ENCODE results near the gene ZSCAN18.
"Not testable (repeated sequence)": the region's sequence is repeated elsewhere in the genome, so short reads cannot be mapped to it uniquely, and the experiment has no call there.

The ZSCAN18 gene, protein sequence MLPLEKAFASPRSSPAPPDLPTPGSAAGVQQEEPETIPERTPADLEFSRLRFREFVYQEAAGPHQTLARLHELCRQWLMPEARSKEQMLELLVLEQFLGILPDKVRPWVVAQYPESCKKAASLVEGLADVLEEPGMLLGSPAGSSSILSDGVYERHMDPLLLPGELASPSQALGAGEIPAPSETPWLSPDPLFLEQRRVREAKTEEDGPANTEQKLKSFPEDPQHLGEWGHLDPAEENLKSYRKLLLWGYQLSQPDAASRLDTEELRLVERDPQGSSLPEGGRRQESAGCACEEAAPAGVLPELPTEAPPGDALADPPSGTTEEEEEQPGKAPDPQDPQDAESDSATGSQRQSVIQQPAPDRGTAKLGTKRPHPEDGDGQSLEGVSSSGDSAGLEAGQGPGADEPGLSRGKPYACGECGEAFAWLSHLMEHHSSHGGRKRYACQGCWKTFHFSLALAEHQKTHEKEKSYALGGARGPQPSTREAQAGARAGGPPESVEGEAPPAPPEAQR

DNA sequence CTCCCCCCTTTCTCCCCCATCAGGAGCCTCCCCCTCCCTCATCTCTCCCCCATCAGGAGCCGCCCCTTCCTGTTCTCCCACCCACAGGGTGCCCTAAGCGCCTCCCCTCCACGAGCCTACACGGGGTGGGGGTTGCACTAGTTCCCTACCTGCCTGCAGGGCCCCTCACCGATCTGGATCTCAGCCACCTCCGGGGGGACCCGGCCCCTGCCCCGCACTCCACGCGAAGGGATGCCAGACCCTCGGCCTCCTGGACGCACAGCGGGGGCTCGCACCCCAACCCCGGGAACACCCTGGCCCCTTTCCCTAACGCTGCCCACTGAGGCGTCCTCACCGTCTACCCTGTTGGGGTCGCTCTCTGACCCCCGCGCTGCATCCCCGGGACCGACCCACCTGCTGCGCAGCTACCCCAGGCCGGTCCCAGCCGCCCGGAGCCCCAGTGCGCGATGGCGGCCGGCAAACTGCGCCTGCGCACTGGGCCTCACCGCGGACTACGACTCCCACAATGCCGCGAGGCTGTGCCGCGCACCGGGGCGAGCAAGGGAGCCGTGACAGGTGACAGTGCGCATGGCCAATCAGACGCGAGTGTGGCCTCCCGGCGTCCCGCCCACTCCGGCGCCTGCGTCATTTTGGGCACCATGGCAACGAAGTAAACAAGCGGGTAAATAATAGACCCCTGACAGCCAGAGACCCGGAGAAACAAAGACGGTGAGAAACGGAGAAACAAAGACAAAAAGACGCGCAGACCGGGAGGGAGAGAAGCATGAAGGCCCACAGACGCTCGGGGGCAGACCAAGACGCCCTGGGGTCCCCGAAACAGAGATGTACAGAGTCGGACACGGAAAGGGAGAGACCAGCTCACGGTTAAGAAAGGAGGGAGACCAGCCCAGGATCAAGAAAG is at the start of gene ZSCAN18:
Gene ZSCAN18, minus strand, starts transcription at position 451 of the 901 bp plus-strand sequence. CDS start 7,964 bp downstream, outside the sequence.
- DNase-seq = peak; percentile 80 to 86

DNA sequence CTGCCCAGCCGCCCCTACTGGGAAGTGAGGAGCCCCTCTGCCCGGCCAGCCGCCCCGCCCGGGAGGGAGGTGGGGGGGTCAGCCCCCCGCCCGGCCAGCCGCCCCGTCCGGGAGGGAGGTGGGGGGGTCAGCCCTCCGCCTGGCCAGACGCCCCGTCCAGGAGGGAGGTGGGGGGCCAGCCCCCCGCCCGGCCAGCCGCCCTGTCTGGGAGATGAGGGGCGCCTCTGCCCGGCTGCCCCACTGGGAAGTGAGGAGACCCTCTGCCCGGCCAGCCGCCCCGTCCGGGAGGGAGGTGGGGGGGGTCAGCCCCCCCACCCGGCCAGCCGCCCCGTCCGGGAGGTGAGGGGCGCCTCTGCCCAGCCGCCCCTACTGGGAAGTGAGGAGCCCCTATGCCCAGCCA is 49.4 kb upstream of the ZSCAN18 start:
- not testable (repeated sequence) for DNase-seq

DNA sequence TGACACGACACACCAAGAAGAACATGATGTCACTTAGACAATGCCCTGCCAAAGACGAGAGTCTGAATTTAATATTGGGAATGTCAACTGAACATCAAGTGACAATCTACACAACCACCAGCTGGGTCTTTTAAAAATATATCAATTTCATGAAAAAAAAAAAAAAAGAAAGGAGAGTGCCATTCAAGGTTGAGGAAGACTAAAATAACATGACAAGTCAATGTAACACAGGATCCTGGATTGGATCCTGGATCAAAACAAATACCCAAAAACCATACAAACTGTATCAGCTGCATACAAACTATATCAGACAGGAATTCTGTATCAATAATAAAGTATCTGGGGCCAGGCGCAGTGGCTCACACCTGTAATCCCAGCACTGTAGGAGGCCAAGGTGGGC is 47.8 kb upstream of the ZSCAN18 start:
- DNase-seq = no peak

DNA sequence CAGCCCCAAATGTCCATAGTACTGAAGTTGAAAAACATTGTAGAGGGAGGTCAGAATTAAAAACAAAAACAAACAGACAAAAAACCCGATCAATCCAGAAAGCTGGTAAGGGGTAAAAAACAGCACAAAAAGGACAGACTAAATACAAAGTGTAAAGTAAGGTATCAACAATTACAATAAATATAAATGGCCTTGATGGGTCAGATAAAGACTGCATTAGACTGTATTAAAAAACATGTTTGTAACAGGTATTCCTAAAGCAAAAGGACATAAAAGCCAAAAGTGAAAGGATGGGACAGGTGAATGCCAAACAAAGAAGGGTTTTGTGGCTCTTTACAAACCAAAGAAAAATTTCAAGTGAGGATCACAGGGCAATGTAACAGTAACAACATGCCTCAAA is 36.2 kb upstream of the ZSCAN18 start:
- DNase-seq = no peak

DNA sequence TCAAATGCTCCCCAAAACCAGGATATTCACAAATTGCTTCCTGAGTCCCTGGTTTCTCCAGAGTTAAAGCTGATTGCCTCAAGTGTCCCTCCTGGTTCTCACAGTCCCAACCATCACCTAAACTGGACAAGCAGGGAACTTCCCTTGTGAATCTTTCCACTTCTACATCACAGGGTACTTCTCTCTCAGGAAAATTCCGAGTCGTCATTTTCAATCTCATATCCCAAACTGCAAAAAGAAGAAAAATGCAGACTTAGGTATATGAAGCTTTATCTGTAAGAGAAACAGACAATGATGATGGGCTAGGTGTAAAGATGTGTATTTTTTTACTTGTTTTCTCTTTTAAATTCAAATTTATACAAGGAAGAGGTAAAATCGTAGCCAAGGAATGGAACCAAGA is 31.3 kb upstream of the ZSCAN18 start:
- DNase-seq = no peak

- DNase-seq = no peak
Observed at GRCh38 chr19:58128041-58128685, 30.1 kb upstream of the ZSCAN18 start.

GRCh38 chr19:58123354-58123753 is 25.3 kb upstream of the ZSCAN18 start:
- DNase-seq = no peak

DNA sequence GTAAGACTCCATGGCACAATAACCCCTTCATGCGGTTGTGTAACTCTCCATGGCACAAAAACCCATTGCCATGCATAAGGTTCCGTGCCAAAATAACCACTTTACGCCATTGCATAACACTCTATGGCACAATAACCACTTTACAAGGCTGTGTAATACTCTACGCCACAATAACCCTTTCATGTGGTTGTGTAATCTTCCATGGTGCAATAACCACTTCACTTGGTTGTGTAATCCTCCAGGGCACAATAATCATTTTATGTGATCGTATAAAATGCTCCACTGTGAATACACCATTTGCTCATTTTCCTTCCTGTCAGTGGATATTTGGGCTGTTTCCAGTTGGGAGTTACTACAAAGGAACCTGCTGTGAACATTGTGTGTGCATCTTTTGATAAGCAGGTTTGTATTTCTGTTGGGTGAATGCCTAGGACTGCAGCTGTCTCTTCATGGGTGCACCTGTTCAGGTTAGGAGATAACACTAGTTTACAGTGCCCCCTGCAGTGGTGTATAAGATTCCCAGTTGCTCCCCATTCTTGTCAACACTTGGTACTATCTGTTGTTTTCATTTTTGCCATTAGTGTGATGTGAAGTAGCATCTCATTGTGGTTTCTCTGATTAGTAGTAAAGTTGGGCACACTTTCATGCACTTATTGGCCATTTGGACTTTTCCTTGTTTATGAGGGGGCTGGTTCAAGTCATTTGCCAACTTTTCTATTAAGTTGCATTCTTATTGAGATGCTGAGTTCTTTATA is 21.1 kb upstream of the ZSCAN18 start:
- no peak for DNase-seq

- DNase-seq = no peak
Observed at GRCh38 chr19:58117841-58118575, 20.0 kb upstream of the ZSCAN18 start.

GRCh38 chr19:58108546-58108817 is 10.5 kb upstream of the ZSCAN18 start:
- DNase-seq = no peak

GRCh38 chr19:58107778-58108545 is 9.9 kb upstream of the ZSCAN18 start:
- DNase-seq = no peak

DNA sequence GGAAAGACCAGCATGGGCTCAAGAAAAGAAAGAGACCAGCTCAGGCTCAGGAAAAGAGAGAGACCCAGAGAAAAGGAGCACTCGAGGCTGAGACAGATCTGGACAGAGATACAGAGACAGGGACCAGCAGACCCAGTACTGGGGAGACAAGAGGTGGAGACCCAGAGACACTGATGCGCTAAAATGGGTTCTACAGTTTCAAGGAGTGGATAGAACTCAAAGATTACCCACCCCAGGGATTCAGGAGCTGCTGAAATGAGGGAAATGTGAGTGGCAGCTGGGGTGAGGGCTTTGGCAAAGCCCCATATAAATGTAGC is 609 bp upstream of the ZSCAN18 start:
- no peak for DNase-seq

- no peak for DNase-seq
Observed at GRCh38 chr19:58097349-58097748, 682 bp downstream of the ZSCAN18 start.

GRCh38 chr19:58096884-58097283 is 1.1 kb downstream of the ZSCAN18 start:
- no peak for DNase-seq

DNA sequence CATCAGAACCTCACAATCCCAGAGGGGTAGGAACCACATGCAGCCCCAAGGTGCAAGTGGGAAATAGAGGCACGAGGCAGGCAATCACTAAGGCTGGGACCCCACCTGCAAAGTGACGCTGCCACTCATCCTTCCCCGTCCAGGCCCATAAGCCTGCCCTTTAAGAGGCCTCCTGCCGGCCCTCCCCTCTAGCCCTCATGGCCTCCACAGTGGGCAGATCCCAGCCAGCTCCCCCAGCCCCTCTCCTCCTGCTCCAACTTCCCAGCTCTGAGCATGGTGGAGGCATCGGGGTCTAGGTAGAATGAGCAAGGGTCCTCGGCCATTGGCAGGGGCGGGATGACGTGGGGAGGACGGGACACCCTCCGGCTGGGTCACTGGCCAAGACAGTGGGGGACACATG is 2.7 kb downstream of the ZSCAN18 start:
- DNase-seq = no peak

GRCh38 chr19:58093071-58093470 is 5.0 kb downstream of the ZSCAN18 start:
- DNase-seq = no peak

DNA sequence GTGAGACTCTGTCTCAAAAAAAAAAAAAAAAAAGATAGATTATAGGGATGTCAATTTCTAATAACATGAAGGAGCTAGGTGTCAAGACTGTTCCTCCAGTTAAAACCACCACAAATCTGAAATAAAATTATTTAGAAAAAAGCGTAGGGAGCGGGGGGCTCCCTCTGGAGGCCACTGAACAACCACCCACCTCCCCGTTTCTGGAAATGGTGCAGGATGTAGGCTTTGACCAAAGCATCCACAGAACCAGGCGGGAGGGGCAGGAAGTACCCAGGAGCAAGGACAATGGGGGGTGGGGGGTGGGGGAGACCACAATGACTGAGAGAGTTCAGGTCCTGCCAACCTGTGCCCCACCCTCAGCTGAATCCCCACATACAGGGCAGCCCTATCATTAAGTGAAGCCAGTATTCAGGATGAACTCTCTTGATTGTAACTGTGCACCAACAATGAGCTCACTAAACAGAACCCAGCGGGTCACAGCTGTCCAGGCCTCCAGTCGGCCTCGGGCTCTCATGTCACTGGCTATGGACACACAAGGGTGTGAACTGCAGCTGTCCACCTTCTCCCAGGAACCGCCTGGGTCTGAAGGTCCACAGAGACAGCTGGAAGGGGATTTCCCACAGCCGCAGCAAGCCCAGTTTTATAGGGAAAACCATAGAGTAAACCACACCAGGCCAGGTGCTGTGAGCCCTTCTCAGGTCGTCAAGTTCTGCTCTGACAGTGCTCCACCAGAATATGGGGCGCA is 6.6 kb downstream of the ZSCAN18 start:
- DNase-seq = no peak

GRCh38 chr19:58089846-58090245 is 8.2 kb downstream of the ZSCAN18 start:
- DNase-seq = no peak

DNA sequence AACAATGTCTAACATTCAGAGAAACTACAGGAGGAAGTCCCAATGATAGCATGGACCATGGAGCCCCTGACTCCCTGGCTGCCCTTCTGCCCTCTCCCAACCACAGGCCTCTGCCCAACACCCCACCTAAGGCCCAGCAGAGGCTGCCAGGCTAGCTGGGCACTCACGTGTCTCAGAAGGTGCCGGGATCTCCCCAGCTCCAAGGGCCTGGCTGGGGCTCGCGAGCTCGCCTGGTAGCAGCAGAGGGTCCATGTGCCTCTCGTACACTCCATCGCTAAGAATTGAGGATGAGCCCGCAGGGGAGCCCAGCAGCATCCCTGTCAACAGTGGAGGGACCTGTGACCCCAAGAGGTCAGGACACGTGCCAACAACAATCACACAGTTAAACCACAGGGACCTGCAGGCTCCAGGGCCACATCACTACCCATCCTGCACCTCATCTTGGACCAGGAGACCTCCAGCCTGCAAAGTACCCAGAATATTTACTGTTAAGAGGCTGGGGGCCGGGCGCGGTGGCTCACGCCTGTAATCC is 9.4 kb downstream of the ZSCAN18 start:
- DNase-seq = no peak

Measured in SW 1271 (cell line).